ENCODE measurements around the gene NR5A2.

- TF ChIP-seq CTCF (optimal IDR thresholded peaks at IDR 0.05 in 1 of 3, IDR thresholded peaks at IDR 0.05 in 1 of 3, conservative IDR thresholded peaks at IDR 0.05 in 1 of 3; ENCODE audit: extremely low read depth in 1 of 3, insufficient read depth in 2 of 3, low read length in 3 of 3) (no peak), EZH2 (IDR thresholded peaks at IDR 0.05; ENCODE audit: low read length) (no peak)
Observed at GRCh38 chr1:200143347-200143746, 115.8 kb downstream of the NR5A2 start.

Data from keratinocyte (primary cell).